HG02981 (cell line): ENCODE measurements around the gene CDADC1.

Experiments
- ATAC-seq: cut with Tn5 transposase; IDR thresholded peaks from one replicate; pipeline ENCODE4 v1.9.1; 2021; ENCODE audit warnings: mild to moderate bottlenecking, moderate library complexity; ENCODE audit not compliant: unreplicated experiment

The CDADC1 gene

GRCh38 chr13:49235856-49236431, 11.8 kb upstream of the CDADC1 start:
- ATAC-seq: no peak

- ATAC-seq: no peak
Measured at GRCh38 chr13:49238621-49239020, 9.1 kb upstream of the CDADC1 start.

GRCh38 chr13:49240017-49240416, 7.7 kb upstream of the CDADC1 start:
- ATAC-seq: no peak

GRCh38 chr13:49241296-49241695, 6.4 kb upstream of the CDADC1 start:
- no peak for ATAC-seq

DNA sequence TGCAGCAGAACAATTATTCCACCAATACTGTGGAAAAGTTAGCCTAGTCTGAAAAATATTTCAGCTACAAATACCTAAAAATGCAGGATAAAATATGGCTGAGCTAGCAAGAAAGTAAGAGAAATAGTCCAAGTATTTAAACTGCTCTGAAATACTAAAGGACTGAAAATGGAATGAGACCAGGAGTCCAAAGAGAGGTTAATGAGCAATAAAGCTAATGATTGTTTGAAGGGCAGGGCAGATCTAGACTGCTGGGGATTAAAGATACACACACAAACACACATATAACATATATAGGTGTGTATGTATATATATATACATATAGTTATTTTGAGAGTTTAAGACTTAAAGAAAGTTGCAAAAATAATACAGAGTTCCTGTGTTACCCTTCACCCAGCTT, 2.6 kb upstream of the CDADC1 start:
- ATAC-seq: no peak

DNA sequence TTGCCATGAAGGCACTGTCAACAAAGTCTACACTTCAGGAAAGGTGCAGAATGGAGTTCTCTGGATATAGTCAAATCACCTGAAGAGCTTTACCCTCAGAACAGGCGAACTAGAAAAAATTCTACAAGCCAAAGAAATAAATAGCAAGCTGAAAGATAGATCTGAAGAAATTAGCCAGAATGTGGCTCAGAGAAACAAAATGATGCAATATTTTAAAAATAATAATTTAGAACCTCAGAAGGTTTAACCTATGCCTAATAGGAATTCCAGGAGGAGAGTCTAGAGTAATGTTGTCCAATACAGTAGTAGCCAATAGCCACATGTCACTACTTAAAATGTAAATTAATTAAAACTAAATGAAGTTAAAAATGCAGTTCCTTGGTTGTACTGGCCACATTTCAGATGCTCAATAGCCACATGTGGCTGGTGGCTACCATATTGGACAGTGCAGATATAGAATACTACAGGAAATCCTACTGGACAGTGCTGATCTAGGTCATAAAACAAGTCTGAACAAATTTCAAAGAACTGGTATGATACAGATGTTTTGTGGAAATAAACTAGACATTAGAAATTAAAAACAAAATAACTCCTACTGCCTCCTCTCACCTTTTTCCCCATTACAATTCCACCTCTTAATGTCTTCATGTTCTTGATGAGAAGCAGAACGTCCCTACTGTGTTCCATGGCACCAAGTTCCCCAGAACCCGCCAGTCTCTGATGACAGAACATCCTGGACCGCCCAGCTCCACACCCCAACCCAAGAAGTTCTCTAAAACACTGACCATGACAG, 679 bp upstream of the CDADC1 start:
- ATAC-seq: peak; percentile 27

- no peak for ATAC-seq
Measured at GRCh38 chr13:49248622-49249002, 887 bp downstream of the CDADC1 start.

DNA sequence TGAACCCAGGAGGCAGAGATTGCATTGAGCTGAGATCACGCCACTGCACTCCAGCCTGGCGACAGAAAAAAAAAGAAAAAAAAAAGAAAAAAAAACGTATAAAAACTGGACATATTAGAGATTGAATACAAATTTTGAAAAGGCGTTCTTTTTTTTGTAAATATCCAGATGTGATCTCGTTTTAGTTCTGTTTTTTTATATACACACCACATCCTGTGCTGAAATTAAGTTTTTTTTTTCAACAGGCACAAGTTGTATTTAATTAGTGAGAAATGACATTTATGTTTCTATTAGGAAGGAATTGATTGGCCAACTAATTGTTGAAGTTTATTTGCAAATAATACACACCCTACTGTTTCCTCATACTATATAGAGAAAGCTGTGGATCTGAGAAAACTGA, 3.6 kb downstream of the CDADC1 start:
- ATAC-seq: no peak

DNA sequence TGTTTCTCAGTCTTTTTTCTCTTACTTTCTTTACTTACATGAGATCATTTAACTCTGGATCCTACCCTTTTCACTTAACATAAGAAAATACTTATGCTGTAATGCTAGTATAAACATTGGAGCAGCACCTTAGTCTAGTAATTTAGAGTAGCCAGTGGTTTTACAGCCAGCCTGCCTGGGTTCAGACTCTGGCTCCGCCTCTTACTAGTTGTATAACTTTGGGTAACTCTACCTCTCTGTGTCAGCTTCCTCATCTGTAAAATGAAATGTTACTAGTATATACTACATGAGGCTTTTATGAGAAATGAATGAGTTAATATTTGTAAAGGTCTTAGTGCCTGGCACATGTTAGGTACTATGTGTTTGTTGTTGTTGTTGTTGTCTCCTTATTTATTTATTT, 5.6 kb downstream of the CDADC1 start:
- no peak for ATAC-seq

DNA sequence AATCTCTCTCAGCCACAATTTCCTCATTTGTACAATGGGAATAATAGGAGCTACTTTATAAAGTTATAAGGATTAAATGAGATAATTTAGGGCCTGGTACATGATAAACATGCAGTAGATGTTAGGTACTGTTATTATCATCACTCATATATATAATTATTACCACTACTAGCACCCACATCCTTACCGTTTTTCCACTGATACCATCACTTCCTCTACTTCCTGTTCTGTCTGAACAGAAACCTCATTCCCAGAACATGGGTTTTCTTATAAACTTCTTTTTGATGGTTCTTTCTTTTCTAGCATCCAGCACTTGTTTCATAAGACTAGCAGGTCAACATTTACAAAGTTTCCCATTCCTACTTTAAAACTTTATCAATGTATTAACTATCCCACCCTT, 6.3 kb downstream of the CDADC1 start:
- no peak for ATAC-seq

DNA sequence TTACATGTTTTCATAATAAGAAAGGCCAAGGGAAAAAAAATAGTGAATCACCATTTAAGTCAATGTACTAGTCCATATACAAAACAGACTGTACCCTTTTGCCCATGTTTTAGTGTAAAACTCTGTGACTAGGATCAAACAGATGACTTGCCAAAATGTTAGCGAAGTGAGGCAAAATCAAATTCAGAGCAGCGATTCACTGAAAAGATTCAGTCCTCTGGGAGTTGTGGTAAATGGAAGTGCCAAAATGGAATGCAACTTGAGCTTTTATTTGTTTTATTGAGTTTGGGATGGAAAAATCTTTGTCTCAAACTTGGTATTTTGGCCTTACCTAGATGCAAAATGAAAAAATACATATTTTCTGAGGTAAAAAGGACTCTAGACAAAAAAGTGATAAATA, 9.1 kb downstream of the CDADC1 start:
- no peak for ATAC-seq

DNA sequence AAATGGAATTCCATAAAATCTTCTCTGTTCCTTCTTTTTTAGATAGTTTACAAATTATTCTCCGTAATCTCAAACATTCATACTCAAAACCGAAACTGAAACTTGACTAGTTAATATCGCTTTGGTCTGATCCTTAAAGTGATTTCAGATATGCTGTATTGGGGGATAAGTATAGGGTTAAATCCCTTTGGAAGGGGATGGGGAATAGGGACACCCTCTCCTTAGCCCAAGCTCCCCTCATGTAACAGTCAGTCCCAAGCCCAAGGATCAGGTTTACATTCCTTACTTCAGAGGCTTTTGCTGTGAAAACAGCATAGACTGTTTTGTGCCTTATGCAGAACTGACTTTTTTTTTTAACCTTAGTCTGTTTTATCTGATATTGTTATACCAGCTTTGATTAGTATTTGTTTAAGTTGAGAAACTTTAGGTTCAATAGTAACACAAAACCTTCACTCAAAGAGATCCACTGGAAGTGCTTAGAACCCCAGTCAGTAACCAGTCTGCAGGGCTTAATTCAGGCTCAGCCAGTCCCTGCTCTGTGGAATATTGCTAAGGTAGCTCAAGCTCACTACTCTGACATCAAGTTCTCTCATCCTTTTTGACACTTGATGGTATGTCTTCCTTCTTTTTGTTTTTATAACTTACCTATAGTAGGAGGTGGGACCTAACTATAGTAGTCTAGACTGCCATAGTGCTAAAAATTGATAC, 10.5 kb downstream of the CDADC1 start:
- ATAC-seq: no peak

GRCh38 chr13:49259586-49259985, 11.9 kb downstream of the CDADC1 start:
- ATAC-seq: no peak

GRCh38 chr13:49262634-49263033, 14.9 kb downstream of the CDADC1 start:
- ATAC-seq: no peak

- no peak for ATAC-seq
Measured at GRCh38 chr13:49265822-49266221, 18.1 kb downstream of the CDADC1 start.

DNA sequence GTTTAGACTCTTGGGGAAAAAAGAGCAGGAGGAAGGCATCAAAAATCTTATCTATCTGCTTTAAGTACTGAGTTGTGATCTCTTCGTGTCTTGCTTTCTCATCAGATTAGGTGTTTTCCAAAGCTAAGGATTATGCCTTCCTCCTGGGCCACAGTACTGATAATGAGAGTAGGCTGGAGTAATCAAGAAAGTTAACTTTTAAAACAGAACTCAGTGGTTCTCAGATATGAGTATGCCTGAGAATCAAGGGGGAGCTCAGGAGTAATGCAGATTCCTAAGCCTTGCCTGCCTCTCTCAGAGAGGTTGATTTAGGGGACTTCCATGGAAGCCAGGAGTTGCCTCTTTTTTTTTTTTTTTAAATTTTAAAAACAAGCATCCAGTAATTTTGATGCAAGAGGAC, 23.5 kb downstream of the CDADC1 start:
- ATAC-seq: no peak

GRCh38 chr13:49272296-49272695, 24.6 kb downstream of the CDADC1 start:
- no peak for ATAC-seq

DNA sequence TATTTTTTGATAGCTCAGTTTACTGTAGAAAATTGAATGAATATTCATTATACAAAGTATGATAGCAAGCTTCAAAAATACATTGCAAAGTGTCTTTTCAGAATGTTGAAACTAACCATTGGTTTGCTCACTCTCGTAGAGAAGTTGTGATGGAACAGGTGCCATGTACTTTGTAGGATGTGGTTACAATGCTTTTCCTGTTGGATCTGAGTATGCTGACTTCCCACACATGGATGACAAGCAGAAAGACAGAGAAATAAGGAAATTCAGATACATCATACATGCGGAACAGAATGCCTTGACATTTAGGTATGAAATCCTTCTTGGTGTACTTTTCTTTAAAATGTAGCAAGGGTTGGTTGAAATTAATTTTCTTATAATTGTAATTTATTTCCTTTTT, 30.5 kb downstream of the CDADC1 start:
- ATAC-seq: no peak

DNA sequence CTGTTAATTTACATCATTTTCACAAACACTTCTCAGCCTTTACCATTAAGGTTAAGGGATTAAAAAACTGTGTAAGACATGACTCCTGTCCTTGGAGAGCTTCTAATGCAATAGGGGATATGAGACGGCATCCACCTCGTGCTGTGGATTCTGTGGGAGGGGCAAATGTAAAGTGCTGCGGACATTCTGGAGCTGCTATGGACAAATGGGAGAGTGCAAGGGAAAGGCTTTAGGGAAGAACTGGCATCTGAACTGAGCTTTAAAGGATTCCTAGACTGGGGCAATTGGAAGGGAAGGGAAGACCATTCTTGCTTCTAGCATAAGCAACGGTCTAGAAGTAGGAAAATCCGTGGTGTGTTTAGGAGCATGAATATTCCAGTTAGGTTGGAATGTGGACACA, 31.4 kb downstream of the CDADC1 start:
- no peak for ATAC-seq

- no peak for ATAC-seq
Measured at GRCh38 chr13:49279885-49280284, 32.2 kb downstream of the CDADC1 start.

DNA sequence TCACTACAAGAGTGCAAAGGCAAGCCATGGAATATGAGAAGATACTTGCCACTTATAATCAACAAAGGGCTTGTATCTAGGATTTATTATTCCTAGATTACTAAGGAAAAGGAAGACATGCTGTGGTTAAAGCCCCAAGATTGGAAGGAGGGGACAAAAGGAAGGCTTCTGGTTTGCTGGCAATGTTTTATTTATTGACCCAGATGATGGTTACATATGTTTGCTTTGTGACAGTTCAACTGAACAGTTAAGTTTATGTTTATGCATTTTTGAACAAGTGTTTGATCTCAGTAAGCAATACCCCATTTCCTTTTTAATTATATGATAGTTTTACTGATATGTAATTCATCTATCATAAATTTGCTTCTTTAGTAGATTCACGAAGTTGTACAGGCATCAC, 40.3 kb downstream of the CDADC1 start:
- ATAC-seq: no peak

- no peak for ATAC-seq
Measured at GRCh38 chr13:49288458-49288857, 40.7 kb downstream of the CDADC1 start.
